HG03520 (cell line): Measurements from ENCODE around the gene GOSR1.
"Not testable (repeated sequence)": the region's sequence is repeated elsewhere in the genome, so short reads cannot be mapped to it uniquely, and the experiment has no call there.

ENCODE experiments used
- ATAC-seq: cut with Tn5 transposase; IDR thresholded peaks from one replicate; pipeline ENCODE4 v1.9.1; 2021; ENCODE audit warnings: mild to moderate bottlenecking, moderate library complexity; ENCODE audit not compliant: unreplicated experiment

GOSR1 gene

DNA sequence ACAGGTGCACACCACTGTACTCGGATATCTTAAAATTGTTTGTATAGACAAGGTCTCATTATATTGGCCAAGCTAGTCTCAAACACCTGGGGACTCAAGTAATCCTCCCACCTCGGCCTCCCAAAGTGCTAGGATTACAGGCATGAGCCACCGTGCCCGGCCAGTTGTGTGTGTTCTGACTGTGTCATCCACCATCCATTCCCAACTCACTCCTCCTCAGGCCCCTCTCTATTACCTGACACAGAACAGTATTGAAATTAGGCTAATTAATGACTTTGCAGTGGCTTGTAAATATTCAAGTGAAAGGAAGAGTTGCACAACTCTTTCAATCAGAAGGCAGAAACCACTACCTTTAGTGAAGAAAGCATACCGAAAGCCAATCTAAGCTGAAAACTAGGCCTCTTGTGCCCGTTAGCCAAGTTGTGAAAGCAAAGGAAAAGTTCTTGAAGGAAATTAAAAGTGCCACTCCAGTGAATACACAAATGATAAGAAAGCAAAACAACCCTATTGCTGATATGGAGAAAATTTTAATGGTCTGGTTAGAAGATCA lies 28.7 kb downstream of the GOSR1 start:
- ATAC-seq = no peak

DNA sequence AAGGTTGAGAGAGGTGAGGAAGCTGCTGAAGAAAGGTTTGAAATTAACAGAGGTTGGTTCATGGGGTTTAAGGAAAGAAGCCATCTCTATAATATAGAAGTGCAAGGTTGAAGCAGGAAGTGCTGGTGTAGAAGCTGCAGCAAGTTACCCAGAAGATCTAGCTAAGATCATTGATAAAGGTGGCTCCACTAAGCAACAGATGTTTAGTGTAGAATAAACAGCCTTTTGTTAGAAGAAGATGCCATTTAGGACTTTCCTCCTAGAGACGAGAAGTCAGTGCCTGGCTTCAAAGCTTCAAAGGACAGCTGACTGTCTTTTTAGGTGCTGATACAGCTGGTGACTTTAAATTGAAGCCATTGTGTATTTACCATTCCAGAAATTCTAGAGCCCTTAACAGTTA lies 29.3 kb downstream of the GOSR1 start:
- no peak for ATAC-seq

DNA sequence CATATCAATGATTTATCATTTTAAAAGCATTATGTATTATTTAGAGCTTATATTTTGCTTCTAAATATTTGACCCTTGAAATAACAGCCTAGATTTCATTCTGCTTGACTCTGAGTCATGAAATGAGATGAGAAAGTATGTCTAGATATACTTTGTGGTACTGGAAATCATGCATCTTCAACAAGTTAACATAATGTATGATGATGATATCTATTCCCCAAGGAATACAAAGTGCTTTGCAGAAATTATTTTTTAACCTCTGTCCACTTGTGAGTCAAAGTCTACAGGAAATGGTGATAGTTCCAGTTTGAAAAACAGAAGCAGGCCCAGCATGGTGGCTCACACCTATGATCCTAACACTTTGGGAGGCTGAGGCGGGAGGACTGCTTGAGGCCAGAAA lies 36.1 kb downstream of the GOSR1 start:
- no peak for ATAC-seq

DNA sequence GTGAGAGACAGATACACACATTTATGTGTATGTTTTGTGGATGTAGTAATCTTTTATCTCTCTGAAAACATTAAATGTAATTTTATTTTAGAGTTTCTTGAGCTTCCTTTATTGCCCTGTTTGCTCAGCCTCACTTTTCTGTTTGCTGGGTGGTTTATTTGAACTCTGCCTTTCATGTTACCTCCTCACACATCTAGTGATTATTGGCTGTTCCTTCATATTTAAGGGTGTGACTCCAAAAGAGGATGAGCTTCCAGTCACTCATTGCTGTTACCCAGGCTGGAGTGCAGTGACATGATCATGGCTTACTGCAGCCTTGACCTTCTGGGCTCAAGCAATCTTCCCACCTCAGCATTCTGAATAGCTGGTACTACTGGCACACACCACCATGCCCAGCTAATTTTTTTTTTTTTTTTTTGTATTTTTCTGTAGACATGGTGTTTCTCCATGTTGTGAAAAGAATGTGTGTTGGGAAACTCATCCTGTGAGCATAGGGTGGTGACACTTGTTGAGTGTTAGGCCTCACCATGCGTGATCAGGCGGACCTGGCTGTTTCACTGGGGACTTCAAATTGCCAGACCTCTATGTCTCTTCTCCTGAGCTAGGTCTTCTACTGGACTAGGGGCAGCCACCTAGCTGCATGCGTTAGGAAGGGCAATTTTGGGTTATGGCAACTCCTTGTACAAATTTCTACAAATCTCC lies 37.8 kb downstream of the GOSR1 start:
- ATAC-seq = no peak

DNA sequence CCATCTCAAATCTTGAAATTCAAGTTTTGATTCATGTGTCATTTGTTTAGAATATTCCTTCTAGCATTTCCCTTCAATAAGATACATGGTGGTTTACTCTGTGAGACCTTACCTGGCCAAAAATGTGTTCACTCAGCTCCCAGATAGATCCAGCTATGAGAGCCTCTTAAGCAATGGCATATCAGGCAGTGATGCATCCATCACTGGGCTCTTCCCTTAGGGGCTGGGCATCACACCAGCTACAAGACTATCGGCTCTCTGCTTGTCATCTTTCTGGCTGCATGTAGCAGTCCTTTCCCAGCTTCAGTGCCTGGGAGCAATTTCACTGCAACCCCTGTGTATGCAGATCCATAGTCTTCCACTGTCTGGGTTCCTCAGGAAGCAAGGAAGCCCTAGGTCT lies 40.6 kb downstream of the GOSR1 start:
- no peak for ATAC-seq

DNA sequence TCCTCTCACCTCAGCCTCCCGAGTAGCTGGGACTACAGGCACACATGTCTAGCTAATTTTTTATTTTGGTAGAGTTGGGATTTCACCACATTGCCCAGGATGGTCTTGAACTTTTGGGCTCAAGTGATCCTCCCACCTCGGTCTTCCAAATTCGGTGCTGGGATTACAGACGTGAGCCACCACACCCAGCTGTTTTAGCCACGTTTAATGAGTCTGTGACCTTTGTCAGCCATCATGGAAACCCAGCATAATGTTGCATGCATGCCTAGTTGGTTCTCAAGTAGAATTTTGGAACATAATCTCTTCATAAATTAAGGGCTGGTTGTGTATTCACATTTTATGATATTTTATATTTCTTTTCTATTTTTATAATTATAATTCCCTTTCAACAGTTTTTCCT lies 42.0 kb downstream of the GOSR1 start:
- ATAC-seq = no peak

DNA sequence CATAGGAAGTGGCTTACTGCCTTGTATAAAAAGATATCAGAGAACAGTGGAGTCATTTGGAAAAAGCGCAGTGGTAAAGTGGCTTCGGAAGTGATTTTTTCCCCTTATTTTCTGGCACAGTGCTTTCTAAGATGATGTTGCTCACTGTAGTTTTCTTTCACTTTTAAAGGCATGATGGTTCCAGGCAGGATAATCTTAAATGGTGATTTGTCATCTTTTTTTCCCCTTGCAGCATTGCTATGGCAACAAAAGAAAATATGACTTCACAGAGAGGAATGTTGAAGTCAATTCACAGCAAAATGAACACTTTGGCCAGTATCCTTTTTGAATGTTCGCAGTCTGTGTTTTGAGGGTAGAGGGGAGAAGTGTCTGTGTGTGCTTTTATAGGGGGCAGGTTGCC lies 42.5 kb downstream of the GOSR1 start:
- ATAC-seq = no peak

DNA sequence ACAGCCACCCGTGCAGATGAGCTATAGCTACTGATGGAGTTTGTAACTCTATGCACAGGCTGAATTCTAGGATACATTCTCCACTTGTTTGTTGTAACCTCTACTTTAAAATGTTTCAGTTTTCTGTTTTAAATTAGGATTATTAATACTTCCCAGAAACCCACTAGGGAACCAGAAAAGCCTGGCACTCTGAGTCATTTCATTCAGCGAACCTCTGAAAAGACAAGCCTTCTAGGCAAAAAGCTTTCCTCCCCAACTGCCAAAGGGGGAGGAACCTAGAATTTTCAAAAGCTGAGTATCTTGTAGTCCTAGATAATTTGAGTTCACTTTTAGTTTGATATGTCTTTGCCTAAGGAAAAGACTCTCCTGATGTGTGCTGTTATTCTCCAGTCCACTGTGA lies 43.2 kb downstream of the GOSR1 start:
- ATAC-seq = no peak

DNA sequence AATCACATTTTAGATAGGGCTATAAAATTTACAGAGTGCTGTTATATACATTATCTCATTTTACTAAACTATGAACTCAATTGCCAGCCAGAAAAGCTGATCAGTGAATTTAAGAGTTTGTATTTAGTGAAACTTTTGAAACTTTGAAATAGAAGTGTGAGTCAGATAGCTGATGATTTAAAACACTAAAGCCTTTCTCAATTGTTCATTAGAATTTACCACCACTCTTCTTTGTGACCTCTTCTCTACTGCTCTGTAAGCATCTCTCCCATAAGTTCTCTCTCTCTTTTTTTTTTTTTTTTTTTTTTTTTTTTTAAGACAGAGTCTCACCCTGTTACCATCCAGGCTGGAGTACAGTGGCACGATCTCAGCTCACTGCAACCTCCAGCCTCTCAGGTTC lies 43.7 kb downstream of the GOSR1 start:
- no peak for ATAC-seq

DNA sequence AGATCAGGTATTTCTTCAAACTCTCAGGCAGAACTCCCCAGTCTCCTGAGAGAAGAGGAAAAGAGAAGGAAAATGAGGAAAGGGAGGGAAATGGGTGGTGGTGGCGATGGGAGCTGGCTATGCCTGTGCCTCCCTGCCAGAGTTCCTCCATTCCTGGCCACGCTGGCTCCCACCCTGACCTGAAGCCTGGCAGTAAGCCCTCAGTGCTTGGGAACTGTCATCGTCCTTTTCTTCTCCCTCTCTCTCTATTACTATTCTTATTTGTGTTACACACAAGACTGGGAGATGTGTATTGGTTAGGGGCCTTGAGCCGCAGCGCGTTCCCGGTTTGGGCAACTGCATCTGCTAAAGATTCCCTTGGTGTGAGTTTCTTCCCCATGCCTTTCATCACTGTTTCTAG lies 44.6 kb downstream of the GOSR1 start:
- ATAC-seq = no peak

DNA sequence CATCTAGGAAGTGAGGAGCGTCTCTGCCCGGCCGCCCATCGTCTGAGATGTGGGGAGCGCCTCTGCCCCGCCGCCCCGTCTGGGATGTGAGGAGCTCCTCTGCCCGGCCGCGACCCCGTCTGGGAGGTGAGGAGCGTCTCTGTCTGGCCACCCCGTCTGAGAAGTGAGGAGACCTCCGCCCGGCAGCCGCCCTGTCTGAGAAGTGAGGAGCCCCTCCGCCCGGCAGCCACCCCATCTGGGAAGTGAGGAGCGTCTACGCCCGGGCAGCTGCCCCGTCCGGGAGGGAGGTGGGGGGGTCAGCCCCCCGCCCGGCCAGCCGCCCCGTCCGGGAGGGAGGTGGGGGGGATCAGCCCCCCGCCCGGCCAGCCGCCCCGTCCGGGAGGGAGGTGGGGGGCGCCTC lies 46.0 kb downstream of the GOSR1 start:
- not testable (repeated sequence) for ATAC-seq

DNA sequence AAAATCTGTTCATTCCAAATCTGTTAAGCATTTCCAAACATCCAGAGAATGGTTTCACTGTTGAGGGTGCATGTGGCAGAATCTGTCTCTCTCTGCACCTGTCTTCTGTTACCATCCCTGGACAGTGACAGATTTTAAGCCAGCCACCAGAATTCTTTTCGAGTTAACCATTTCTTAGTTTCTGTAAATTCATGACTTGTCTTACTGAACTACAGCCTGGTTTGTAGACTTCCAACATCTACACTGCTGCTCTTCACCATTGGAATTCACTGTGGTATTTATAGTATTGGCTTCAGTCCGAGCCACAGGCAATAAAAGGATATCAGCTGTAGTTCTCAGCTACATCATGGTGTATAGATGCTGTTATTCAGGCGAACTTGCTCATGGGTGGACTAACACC lies 47.6 kb downstream of the GOSR1 start:
- no peak for ATAC-seq

DNA sequence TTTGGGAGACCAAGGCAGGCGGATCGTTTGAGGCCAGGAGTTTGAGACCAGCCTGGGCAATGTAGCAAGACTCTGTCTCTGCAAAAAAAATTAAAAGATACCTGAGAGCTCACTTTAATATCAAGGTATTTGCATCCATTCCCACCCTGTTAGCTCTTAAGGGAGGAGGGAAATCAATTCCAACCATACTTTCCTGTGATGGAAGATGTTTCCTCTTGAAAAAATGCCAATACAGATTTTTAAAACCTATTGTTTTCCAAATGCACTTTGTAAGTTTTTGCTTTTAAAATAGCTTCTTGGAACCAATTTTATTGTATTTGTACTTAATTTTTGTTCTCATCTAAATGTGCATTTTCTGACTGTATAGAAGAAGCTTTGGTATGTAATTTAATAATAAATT lies 49.2 kb downstream of the GOSR1 start:
- ATAC-seq = no peak

DNA sequence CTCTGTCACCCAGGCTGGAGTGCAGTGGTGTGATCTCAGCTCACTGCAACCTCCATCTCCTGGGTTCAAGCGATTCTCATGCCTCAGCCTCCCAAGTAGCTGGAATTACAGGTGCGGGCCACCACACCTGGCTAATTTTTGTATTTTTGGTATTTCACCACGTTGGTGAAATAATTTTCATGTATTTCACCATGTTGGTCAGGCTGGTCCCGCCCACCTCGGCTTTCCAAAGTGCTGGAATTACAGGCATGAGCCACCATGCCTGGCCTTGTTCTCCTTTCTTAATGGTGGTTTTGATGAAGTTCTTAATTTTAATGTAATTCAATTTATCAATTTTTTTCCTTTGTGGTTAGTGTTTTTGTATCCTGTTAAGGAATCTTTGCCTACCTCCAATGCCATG lies 51.5 kb downstream of the GOSR1 start:
- not testable (repeated sequence) for ATAC-seq

DNA sequence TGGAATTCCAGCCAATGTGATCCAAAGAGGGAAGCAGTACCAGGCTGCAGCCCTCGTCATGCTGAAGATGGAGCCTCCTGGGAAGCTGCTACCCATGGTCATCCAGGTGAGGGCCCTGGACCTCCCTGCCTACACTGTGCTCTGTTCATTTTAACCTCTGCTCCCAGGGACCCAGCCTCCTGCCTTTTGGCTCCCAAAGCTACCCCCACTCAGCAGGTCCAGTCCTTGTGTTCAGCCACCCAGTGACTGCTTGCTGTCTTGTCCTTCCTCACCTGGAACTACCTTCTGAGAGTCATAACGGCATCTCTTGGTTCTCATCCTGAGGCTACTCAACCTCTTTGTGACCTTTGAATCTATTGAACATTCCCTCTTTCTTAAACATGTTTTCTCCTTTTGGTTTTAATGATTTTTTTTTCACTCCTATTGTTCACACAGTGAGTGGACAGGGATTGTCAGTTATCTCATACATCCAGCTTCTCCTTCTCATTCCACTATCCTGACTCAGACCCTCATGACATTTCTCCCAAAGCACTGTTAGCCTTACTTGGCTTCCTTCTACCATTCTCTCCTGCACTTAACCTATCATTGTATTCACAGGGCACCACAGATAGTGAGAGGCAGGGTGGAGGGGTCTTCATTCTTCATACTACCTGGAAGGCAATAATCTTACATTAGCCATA lies 53.3 kb downstream of the GOSR1 start:
- no peak for ATAC-seq

DNA sequence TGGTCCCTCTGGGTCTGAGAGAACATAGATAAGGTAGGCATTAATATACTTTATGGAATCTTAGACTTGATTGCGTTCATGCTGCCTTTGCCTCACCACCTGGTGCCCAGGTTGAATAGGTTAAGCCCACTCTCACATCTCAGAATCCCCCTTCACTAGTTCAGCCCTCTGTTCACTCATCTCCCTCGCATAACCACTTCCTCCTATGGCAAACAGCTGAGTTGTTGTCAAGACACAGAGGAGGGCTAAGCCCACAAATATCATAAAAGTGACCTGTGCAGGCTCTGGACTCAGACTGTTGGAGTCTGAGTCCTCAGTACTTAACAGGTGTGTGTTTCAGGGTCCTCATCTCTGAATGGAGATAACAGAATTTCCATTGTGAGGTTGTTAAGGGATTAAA lies 55.7 kb downstream of the GOSR1 start:
- ATAC-seq = no peak

DNA sequence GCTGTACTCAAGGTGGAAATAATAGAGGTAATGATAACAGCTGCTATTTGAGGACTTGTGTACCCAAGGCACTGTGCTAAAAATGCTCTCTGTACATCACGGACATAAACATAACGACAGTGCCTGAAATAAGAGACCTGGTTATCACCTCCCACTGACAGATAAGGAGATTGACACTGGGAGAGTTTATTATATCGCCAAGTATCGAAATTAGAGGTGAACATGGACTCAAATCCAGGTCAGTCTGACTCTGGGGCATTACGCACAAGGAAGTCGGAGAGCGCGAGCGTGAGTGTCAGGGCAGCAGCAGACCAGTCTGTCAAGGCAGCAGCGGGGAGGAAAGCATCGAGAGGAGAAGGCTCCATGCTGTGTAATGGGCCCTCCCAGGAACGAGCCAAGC lies 57.1 kb downstream of the GOSR1 start:
- ATAC-seq = no peak

DNA sequence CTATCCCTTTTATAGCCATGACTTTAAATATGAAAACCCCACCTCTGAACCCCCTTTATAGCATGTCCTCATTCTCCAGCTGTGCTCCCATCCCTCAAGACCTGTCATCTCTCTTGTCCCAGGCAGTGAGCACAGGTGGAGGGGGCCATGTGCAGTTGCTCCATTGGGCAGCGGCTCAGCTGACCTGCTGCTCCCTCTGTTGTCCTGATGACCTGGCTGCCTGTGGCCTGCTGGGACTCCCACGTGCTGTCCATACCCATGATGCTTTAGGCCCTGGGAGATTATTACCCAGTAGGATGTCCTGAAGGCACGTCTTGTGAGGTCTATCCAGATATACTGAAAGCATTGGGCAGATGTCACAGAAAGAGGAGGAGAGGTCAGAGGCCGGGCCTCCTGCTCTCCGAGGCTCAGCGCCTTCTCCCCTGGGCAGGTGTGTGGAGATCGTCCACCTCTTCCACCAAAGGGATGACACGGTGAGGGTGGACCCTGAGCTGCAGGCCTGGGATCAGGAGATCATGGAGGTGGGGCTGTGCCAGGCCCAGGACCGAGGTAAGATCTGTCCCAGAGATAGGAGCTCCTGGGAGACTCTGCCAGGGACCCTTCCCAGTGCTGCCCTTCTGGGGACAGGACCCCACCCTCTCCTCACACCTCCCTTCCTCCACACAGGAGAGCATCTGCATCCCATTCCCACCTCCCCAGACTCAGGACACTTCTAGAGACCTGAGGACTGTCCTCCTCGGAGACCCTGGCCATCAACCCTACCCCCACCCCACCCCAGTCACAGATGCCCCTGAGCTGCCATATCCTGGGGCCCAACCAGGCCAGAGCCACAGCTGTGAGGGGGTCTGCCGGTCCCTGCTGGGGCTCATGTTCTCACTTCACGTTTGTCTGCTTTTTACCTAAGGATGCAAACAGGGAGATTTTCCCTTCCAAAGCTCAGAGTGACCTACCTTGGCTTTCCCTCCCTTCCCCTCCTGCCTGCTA lies 58.0 kb downstream of the GOSR1 start:
- no peak for ATAC-seq

DNA sequence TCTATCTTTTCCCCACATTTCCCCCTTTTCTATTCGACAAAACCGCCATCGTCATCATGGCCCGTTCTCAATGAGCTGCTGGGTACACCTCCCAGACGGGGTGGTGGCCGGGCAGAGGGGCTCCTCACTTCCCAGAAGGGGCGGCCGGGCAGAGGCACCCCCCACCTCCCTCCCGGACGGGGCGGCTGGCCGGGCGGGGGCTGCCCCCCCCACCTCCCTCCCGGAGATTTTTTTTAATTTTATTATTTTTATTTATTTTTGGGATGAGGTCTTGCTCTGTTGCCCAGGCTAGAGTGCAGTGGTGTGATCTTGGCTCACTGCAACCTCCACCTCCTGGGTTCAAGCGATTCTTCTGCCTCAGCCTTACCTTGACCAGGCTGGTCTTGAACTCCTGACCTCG lies 59.6 kb downstream of the GOSR1 start:
- not testable (repeated sequence) for ATAC-seq

DNA sequence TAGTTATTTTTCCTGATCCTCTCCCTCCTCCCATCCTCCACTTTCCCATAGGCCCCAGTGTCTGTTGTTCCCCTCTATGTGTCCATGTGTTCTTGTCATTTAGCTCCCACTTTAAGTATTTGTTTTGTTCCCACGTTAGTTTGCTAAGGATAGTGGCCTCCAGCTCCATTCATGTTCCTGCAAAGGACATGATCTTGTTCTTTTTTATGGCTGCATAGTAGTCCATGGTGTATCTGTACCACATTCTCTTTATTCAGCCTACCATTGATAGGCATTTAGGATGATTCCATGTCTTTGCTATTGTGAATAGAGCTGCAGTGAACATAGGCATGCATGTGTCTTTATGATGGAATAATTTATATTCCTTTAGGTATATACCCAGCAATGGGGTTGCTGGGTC lies 60.5 kb downstream of the GOSR1 start:
- ATAC-seq = not testable (repeated sequence)

DNA sequence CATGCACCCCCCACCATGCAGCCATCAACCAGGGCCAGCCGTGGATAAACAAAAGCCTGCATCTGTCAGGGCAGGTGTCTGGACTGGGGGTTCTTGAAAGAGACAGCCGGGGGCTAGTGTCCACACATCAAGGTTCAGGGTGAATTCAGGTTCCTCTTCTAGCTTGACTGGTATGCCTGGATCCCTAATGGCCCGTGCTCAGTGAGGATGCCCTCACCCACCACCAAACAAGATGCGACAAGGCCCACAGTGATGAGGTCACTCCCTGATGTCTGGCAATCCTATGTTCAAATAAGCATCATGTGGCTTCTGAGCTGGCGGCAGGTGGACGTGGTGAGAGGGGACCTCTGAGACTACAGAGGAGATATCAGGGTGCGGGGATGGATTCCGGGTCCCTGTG lies 64.6 kb downstream of the GOSR1 start:
- no peak for ATAC-seq
